GM12878 (cell line): ENCODE measurements around the gene C19orf44. TPM values are rescaled to one million over a fixed set of nuclear protein-coding genes. Genes with fewer than 3 reads are reported as not detected.
A peak's percentile ranks its signal among the peaks of the same experiment; 100 is the strongest.

Experiments
- ATAC-seq: fragments of 200-7000 bp; cut with Tn5 transposase; 3 replicates; pipeline ENCODE4 v1.9.1; 2020; ENCODE audit warnings: mild to moderate bottlenecking, moderate library complexity
- BruUV-seq: library from RNA; stranded (reverse); fragments of 400-500 nt; replicated peaks from 2 replicates; lab custom pipeline; 2021; lab: Mats Ljungman, UMichigan
- CTCF ChIA-PET: fragments of 300-600 bp; sonication (Branson Sonifier 250); formaldehyde crosslinking; extraction: SDS; loops from one replicate; lab custom pipeline; 2021; ENCODE audit warnings: inconsistent platforms; lab: Yijun Ruan, JAX
- POLR2A ChIA-PET: fragments of 350-600 bp; formaldehyde crosslinking; extraction: SDS; loops from one replicate; lab custom pipeline; 2021; ENCODE audit warnings: inconsistent platforms; lab: Charles Lee
- RAD21 ChIA-PET: fragments of 300-600 bp; sonication (Branson Sonifier 250); formaldehyde crosslinking; loops from one replicate; lab custom pipeline; 2023; ENCODE audit warnings: antibody characterized with exemption; ENCODE audit not compliant: unreplicated experiment; lab: Charles Lee
- SMC1A ChIA-PET: fragments of 300-600 bp; sonication (Branson Sonifier 250); formaldehyde crosslinking; loops from one replicate; lab custom pipeline; 2023; ENCODE audit not compliant: unreplicated experiment, uncharacterized antibody; lab: Charles Lee
- DNase-seq: peaks from one replicate; pipeline ENCODE4 v3.0.0-alpha.2; 2011; ENCODE audit warnings: low read depth, low spot score
- FAIRE-seq: peaks from 3 replicates; lab custom pipeline; 2011; peaks lifted over from hg19 to GRCh38; lab: Jason Lieb, UNC
- H2AFZ ChIP-seq: 2 replicates; pipeline ENCODE4 v1.6.0; 2011; ENCODE audit warnings: low read depth, low read length, control low read depth; ENCODE audit not compliant: control insufficient read depth
- H3K27ac ChIP-seq: 2 replicates; pipeline ENCODE4 v1.5.1; 2011; ENCODE audit warnings: control low read depth; ENCODE audit not compliant: control insufficient read depth, insufficient read depth
- H3K27me3 ChIP-seq, 2 experiments: replicated peaks in 1 of 2; 2 replicates each; pipeline versions ENCODE4 v1.6.0 to v1.6.1; 2011; ENCODE audit warnings: low read length in 1 of 2; ENCODE audit not compliant: control insufficient read depth in 2 of 2, insufficient read depth in 2 of 2
- H3K36me3 ChIP-seq, 2 experiments: 2 replicates each; pipeline ENCODE4 v1.5.1; 2011; ENCODE audit warnings: low read length in 1 of 2; ENCODE audit not compliant: control insufficient read depth in 2 of 2, insufficient read depth in 2 of 2
- H3K4me1 ChIP-seq: 2 replicates; pipeline ENCODE4 v1.6.1; 2011; ENCODE audit warnings: mild to moderate bottlenecking, low read length, moderate library complexity, mixed read lengths; ENCODE audit not compliant: control insufficient read depth, insufficient read depth
- H3K4me2 ChIP-seq: 2 replicates; pipeline ENCODE4 v1.6.0; 2011; ENCODE audit warnings: control low read depth; ENCODE audit not compliant: control insufficient read depth, insufficient read depth
- H3K4me3 ChIP-seq: fragments of 200-600 bp; sonication (generic); 2 replicates; pipeline ENCODE4 v1.5.1; 2016
- H3K79me2 ChIP-seq: 2 replicates; pipeline ENCODE4 v1.6.0; 2011; ENCODE audit warnings: low read length; ENCODE audit not compliant: control insufficient read depth, insufficient read depth
- H3K9ac ChIP-seq: 2 replicates; pipeline ENCODE4 v1.8.0; 2011; ENCODE audit warnings: low read length, control low read depth, mixed read lengths; ENCODE audit not compliant: control insufficient read depth, insufficient read depth
- H3K9me3 ChIP-seq: replicated peaks from 3 replicates; pipeline ENCODE4 v1.5.1; 2011; ENCODE audit warnings: mild to moderate bottlenecking, low read length; ENCODE audit not compliant: control insufficient read depth, insufficient read depth
- H4K20me1 ChIP-seq: 2 replicates; pipeline ENCODE4 v1.6.0; 2011; ENCODE audit not compliant: control insufficient read depth, insufficient read depth
- BMI1 ChIP-seq: fragments of 450-650 bp; IDR thresholded peaks from 2 replicates; pipeline ENCODE4 v1.6.1; 2016; ENCODE audit warnings: mild to moderate bottlenecking, moderate library complexity, borderline replicate concordance
- EP300 ChIP-seq, 2 experiments: fragments of 150-350 bp in 1 of 2; IDR thresholded peaks; 2 replicates each; pipeline ENCODE4 v1.6.1; 2011 to 2012; ENCODE audit warnings: low read depth in 2 of 2, low read length in 2 of 2, borderline replicate concordance in 1 of 2, improper control_type of control experiment in 1 of 2, inconsistent platforms in 1 of 2; ENCODE audit not compliant: control insufficient read depth in 1 of 2
- IKZF2 ChIP-seq, 2 experiments: fragments of 450-650 bp; IDR thresholded peaks; 2 replicates each; pipeline ENCODE4 v1.6.1; 2017; ENCODE audit warnings: mild to moderate bottlenecking in 2 of 2, moderate library complexity in 2 of 2
- JUND ChIP-seq: IDR thresholded peaks from 2 replicates; pipeline ENCODE4 v1.6.1; 2012; ENCODE audit warnings: low read depth, mild to moderate bottlenecking, low read length, improper control_type of control experiment, moderate library complexity
- KDM1A ChIP-seq: fragments of 200-600 bp; sonication (generic); IDR thresholded peaks from 2 replicates; pipeline ENCODE4 v1.6.1; 2016; ENCODE audit warnings: borderline replicate concordance
- MAX ChIP-seq: IDR thresholded peaks from 2 replicates; pipeline ENCODE4 v1.6.1; 2012; ENCODE audit warnings: low read depth, low read length, improper control_type of control experiment
- MEF2B ChIP-seq: fragments of 450-650 bp; IDR thresholded peaks from 2 replicates; pipeline ENCODE4 v1.6.1; 2018; ENCODE audit warnings: mild to moderate bottlenecking, moderate library complexity; ENCODE audit not compliant: partially characterized antibody, poor library complexity, severe bottlenecking
- MTA2 ChIP-seq: fragments of 450-650 bp; IDR thresholded peaks from 2 replicates; pipeline ENCODE4 v1.6.1; 2016; ENCODE audit warnings: low read depth, mild to moderate bottlenecking, moderate library complexity
- NFIC ChIP-seq: IDR thresholded peaks from 2 replicates; pipeline ENCODE4 v1.6.1; 2012; ENCODE audit warnings: low read depth, mild to moderate bottlenecking, inconsistent platforms, low read length, moderate library complexity
- NFXL1 ChIP-seq: fragments of 450-650 bp; IDR thresholded peaks from 2 replicates; pipeline ENCODE4 v1.6.1; 2017; ENCODE audit warnings: antibody characterized with exemption, mild to moderate bottlenecking, borderline replicate concordance
- NKRF ChIP-seq: fragments of 450-650 bp; conservative IDR thresholded peaks from 2 replicates; pipeline ENCODE4 v1.6.1; 2017; ENCODE audit warnings: mild to moderate bottlenecking, moderate library complexity
- NR2C1 ChIP-seq: fragments of 450-650 bp; IDR thresholded peaks from 2 replicates; pipeline ENCODE4 v1.6.1; 2017; ENCODE audit warnings: antibody characterized with exemption, mild to moderate bottlenecking, moderate library complexity
- SMAD1 ChIP-seq: fragments of 450-650 bp; IDR thresholded peaks from 2 replicates; pipeline ENCODE4 v1.6.1; 2018; ENCODE audit warnings: mild to moderate bottlenecking, low read depth; ENCODE audit not compliant: partially characterized antibody
- TCF12 ChIP-seq: IDR thresholded peaks from 2 replicates; pipeline ENCODE4 v1.6.1; 2011; ENCODE audit warnings: low read depth, mild to moderate bottlenecking, low read length
- TCF3 ChIP-seq: IDR thresholded peaks from 2 replicates; pipeline ENCODE4 v1.6.1; 2012; ENCODE audit warnings: low read depth, mild to moderate bottlenecking, low read length, borderline replicate concordance; ENCODE audit not compliant: insufficient read depth
- WGBS: methylation state at CpG from one replicate; pipeline ENCODE4 v1.1.6; 2016; ENCODE audit warnings: low lambda C conversion rate; ENCODE audit not compliant: insufficient replicate concordance, insufficient coverage; ENCODE audit errors: missing lambda C conversion rate; 5-methylcytosine and 5-hydroxymethylcytosine counted together
- in situ Hi-C: fragments of 300-500 bp; cut with MboI; formaldehyde crosslinking; loops from 9 replicates; pipeline ENCODE4 v1.14.3; 2018; ENCODE audit warnings: mixed read lengths
- intact Hi-C: fragments of 100-400 bp; cut with micrococcal nuclease; formaldehyde crosslinking; loops from one replicate; pipeline ENCODE4 v1.14.2; 2022; ENCODE audit not compliant: unreplicated experiment
- polyA plus RNA-seq, 11 experiments: library from polyadenylated mRNA; depleted of rRNA in 4 of 11; unstranded in 6 of 11; stranded (reverse) in 5 of 11; fragments of >200 nt; fragmentation: Nextera tagmentation in 4 of 11; fragmentation: Illumina TruSeq in 1 of 11; extraction: Ambion mirVana in 4 of 11; extraction: Trizol in 1 of 11; gene quantifications; 1 replicate in 1 of 11; 2 replicates in 10 of 11; pipeline versions ENCODE4 v1.2.1 to v1.2.3, GENCODE V29; 2011 to 2016; ENCODE audit warnings: inconsistent platforms in 2 of 11, missing spikeins in 2 of 11, low read depth in 1 of 11
- total RNA-seq, 4 experiments: library from RNA; depleted of rRNA in 3 of 4; stranded (reverse); fragments of >200 nt in 3 of 4; fragmentation: Illumina TruSeq in 1 of 4; extraction: Trizol in 1 of 4; gene quantifications; 2 replicates each; pipeline versions ENCODE4 v1.2.1 to v1.2.3, GENCODE V29; 2013 to 2021

Gene C19orf44
- total and polyA plus RNA-seq, 10 of the 15 experiments (the other 5 are each of a cell fraction or from before 2014, with no cell fraction given) = 0.26 to 5.2 (median 3.6) TPM

DNA sequence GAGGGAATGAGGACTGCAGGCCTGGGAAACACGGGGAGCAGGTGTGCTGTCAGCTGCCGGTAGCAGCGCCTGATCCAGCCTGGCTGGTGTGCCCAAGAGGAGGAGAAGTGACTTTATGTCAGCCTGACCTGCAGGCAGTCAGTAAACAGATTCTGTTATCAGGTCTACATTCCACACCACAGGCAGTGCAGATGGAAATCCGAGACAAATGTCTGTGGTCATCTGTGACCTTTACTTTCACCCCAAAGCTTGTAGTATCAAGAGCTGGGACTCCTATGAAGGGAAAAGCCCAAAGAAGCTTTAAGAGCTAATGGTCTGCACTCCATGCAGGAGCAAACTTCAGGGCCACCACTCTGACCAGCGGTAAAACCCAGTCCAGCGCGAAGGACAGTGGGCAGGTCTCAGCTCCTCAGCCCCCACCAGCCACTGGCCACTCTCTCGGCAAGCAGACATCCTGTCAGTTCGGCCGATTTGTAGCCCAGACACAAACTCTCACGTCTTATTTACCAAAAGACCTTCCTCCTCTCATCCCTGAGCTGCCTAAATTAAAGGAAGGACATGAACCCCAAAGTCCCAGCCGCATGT is 32.1 kb upstream of the C19orf44 start:
- peak; percentile 12 for ATAC-seq
- Histone ChIP-seq H3K36me3 (peaks cover 0 to 1% of the 10 kb centered on the region in 2 experiments; a peak in 2 of 4 replicates), H3K4me3 (no peak overlapping the region), H3K4me1 (peaks cover 13% of the 10 kb centered on the region; the same call in 1 of the 2 replicates), H2AFZ (no peak overlapping the region), H3K27me3 (no peaks in the 10 kb centered on the region), H3K27ac (no peak overlapping the region), H3K9me3 (no peaks in the 10 kb centered on the region), H3K9ac (no peak overlapping the region), H3K79me2 (peaks cover 83% of the 10 kb centered on the region), H3K4me2 (no peak overlapping the region)
- no peak for DNase-seq
- 88% methylated on average over 12 of the region's 12 CpGs for WGBS
- BruUV-seq = no TSS peak
- no peak for FAIRE-seq
- CTCF ChIA-PET = interaction anchor here (1.1 to 1.3 kb wide), 2 partner anchors 10 to 17 kb away, joined by 3 to 4 read pairs; no protein-coding TSS in a partner anchor
- POLR2A ChIA-PET = interaction anchor here (0.6 to 1.1 kb wide), 3 partner anchors 12 to 68 kb away, joined by 3 read pairs; no protein-coding TSS in a partner anchor
- RAD21 ChIA-PET = no interaction called here
- intact Hi-C loops = no loop called here
- in situ Hi-C loops = no loop called here
- SMC1A ChIA-PET = interaction anchor here (1.0 to 1.8 kb wide), 2 partner anchors 10 to 30 kb away, joined by 3 to 9 read pairs; no protein-coding TSS in a partner anchor
- TF ChIP-seq IKZF2 (IDR thresholded peaks at IDR 0.05) (no peak), KDM1A (no peak), NR2C1 (no peak), MEF2B (no peak)
- TF ChIP-seq, all 136 proteins: peak for 0
- no peaks in the 10 kb centered on the region; the same call in 1 of the 2 replicates for H4K20me1 ChIP-seq

DNA sequence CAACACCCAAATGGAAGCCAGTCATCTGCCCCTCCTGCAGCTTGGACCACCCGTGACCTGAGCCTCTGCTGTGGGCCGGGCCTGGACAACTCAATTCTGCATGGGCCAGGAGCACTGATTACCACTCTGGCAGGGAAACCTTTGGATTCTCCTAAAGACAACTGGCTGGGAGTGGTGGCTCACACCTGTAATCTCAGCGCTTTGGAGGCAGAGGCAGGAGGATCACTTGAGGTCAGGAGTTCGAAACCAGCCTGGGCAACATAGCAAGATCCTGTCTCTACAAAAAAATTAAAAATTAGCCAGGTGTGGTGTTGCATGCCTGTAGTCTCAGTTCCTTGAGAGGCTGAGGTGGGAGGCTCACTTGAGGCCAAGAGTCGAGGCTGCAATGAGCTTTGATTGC is 31.0 kb upstream of the C19orf44 start:
- H3K4me3 ChIP-seq = no peak overlapping the region
- intact Hi-C loops (no loop called here), in situ Hi-C loops (no loop called here)
- peaks cover 85% of the 10 kb centered on the region for H3K79me2 ChIP-seq
- no peak overlapping the region for H3K9ac ChIP-seq
- CTCF ChIA-PET = interaction anchor here (0.9 kb wide), 1 partner anchor 20 kb away, joined by 5 read pairs; no protein-coding TSS in a partner anchor
- no peak for ATAC-seq
- WGBS = 96% methylated on average over 5 of the region's 5 CpGs
- no TSS peak for BruUV-seq
- H3K4me1 ChIP-seq = peaks cover 18% of the 10 kb centered on the region; the same call in 1 of the 2 replicates
- no peaks in the 10 kb centered on the region for H3K9me3 ChIP-seq
- H2AFZ ChIP-seq = no peak overlapping the region
- SMC1A ChIA-PET = interaction anchor here (0.9 kb wide), 1 partner anchor 8 kb away, joined by 4 read pairs; no protein-coding TSS in a partner anchor
- peaks cover 4% of the 10 kb centered on the region for H4K20me1 ChIP-seq
- RAD21 ChIA-PET = no interaction called here
- FAIRE-seq = no peak
- no peak for DNase-seq
- POLR2A ChIA-PET = interaction anchor here (0.6 to 1.0 kb wide), 4 partner anchors 10 to 430 kb away, joined by 3 to 5 read pairs (median 4); no protein-coding TSS in a partner anchor
- H3K4me2 ChIP-seq = no peak overlapping the region
- H3K27ac ChIP-seq = no peak overlapping the region
- no peaks in the 10 kb centered on the region for H3K27me3 ChIP-seq
- peaks cover 0 to 1% of the 10 kb centered on the region in 2 experiments; a peak in 2 of 4 replicates for H3K36me3 ChIP-seq
- TF ChIP-seq MTA2 (no peak), JUND (no peak), TCF3 (no peak), SMAD1 (no peak), MAX (no peak), BMI1 (no peak), EP300 (IDR thresholded peaks at IDR 0.05; ENCODE audit: borderline replicate concordance in 1 of 2, control insufficient read depth in 1 of 2, low read depth in 2 of 2, low read length in 2 of 2) (no peak), NKRF (no peak), NFXL1 (no peak), NFIC (no peak), TCF12 (no peak)
